Epithelial cell of proximal tubule (primary cell): ENCODE data around the gene CYP1A2. TPM values are rescaled to one million over a fixed set of nuclear protein-coding genes. Genes with fewer than 3 reads are reported as not detected.

ENCODE experiments used
- DNase-seq: peaks from one replicate; pipeline ENCODE4 v3.0.0-alpha.2; 2011; ENCODE audit warnings: low read depth
- H3K4me3 ChIP-seq: 2 replicates; pipeline ENCODE4 v1.5.1; 2011; ENCODE audit warnings: low read depth, mild to moderate bottlenecking, low read length
- CTCF ChIP-seq: conservative IDR thresholded peaks from 2 replicates; pipeline ENCODE4 v1.5.1; 2012; ENCODE audit warnings: low read depth, mild to moderate bottlenecking, low read length
- total RNA-seq: library from RNA; depleted of rRNA; stranded (reverse); fragments of >200 nt; gene quantifications from 2 replicates; pipeline ENCODE4 v1.2.3, GENCODE V29; 2015

The CYP1A2 gene
- total RNA-seq, 1 donor from 2014 or later = not detected

- no peak for DNase-seq
- no peak for TF ChIP-seq CTCF
- H3K4me3 ChIP-seq = no peak overlapping the region
These were observed 28.4 kb downstream of the CYP1A2 start for GRCh38 chr15:74776821-74777768.

- no peak overlapping the region for H3K4me3 ChIP-seq
- no peak for DNase-seq
- no peak for TF ChIP-seq CTCF
These were observed 29.3 kb downstream of the CYP1A2 start for GRCh38 chr15:74777769-74778598.

- DNase-seq = no peak
- TF ChIP-seq CTCF = no peak
- H3K4me3 ChIP-seq = no peak overlapping the region
These were observed 29.9 kb downstream of the CYP1A2 start for GRCh38 chr15:74778599-74778970.

- no peak for DNase-seq
- H3K4me3 ChIP-seq = no peak overlapping the region
- no peak for TF ChIP-seq CTCF
These were observed 30.6 kb downstream of the CYP1A2 start for GRCh38 chr15:74779162-74779648.

GRCh38 chr15:74780523-74781430, 32.1 kb downstream of the CYP1A2 start:
- TF ChIP-seq CTCF = no peak
- no peak overlapping the region for H3K4me3 ChIP-seq
- DNase-seq = no peak

GRCh38 chr15:74781431-74782258, 33.0 kb downstream of the CYP1A2 start, which contains the start of gene CSK:
Gene CSK, plus strand, starts transcription at chr15:74782080. Its CDS starts 16,218 bp downstream, at chr15:74798298.
- H3K4me3 ChIP-seq = peak within 1 kb of the TSS; percentile 91
- DNase-seq = no peak
- TF ChIP-seq CTCF = peak; percentile 46
